ENCODE results near the gene ACIN1. TPM values are rescaled to one million over a fixed set of nuclear protein-coding genes. Genes with fewer than 3 reads are reported as not detected.

ACIN1 gene
- total and polyA plus RNA-seq, 2 of the 13 experiments (the other 11 are each of a cell fraction or from before 2014, with no cell fraction given): 165 to 183 TPM

DNA sequence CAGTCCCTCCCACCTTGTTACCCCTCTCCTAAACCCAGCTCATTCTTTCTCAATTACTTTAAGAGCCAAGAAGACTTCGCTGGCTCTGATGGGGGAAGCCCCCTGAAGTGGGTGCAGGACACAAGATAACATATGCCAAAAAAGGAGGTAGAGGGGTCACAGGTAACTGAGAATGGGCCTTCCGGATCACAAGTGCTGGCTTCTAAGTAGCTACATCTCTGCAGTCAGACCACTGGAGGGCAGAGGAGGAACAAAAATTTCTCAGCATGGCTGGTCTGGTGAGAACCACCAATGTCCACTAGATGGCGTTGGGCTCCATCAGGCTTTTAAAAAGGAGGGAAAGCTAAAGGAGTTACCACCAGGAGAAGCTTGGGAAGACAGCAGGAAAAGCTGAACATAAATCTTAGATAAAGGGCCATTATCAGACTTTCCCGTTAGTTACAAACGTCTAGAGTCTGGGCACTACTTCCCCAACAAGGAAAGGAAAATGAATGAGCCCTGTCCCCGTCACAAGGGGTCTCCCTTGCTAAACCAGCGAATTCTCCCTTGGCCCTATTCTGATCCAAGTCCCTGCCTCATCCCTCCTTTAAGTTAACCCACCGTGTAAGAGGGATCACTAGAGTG is 26.0 kb downstream of the ACIN1 start (continued):
- TF ChIP-seq SMARCE1 (IDR thresholded peaks at IDR 0.05; ENCODE audit: borderline replicate concordance) (no peak), ZFP36 (IDR thresholded peaks at IDR 0.05; ENCODE audit: borderline replicate concordance, low read depth, low read length, partially characterized antibody) (no peak), MEIS2 (CRISPR knock-in tag; IDR thresholded peaks at IDR 0.05) (peak; percentile 73), NBN (conservative IDR thresholded peaks at IDR 0.05) (no peak), SCMH1 (CRISPR knock-in tag; IDR thresholded peaks at IDR 0.05; ENCODE audit: borderline replicate concordance) (no peak), PITX1 (CRISPR knock-in tag; IDR thresholded peaks at IDR 0.05) (no peak; the same call in 1 of the 2 replicates), ERF (CRISPR knock-in tag; IDR thresholded peaks at IDR 0.05) (peak; percentile 80)
- TF ChIP-seq, protein P1, sequence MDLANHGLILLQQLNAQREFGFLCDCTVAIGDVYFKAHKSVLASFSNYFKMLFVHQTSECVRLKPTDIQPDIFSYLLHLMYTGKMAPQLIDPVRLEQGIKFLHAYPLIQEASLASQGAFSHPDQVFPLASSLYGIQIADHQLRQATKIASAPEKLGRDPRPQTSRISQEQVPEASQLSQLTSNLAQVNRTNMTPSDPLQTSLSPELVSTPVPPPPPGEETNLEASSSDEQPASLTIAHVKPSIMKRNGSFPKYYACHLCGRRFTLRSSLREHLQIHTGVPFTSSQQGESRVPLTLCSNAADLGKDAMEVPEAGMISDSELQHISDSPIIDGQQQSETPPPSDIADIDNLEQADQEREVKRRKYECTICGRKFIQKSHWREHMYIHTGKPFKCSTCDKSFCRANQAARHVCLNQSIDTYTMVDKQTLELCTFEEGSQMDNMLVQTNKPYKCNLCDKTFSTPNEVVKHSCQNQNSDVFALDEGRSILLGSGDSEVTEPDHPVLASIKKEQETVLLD (CRISPR knock-in tag; IDR thresholded peaks at IDR 0.05; ENCODE audit: low read depth): no peak
- TF ChIP-seq, protein P2, sequence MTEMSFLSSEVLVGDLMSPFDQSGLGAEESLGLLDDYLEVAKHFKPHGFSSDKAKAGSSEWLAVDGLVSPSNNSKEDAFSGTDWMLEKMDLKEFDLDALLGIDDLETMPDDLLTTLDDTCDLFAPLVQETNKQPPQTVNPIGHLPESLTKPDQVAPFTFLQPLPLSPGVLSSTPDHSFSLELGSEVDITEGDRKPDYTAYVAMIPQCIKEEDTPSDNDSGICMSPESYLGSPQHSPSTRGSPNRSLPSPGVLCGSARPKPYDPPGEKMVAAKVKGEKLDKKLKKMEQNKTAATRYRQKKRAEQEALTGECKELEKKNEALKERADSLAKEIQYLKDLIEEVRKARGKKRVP (CRISPR knock-in tag; IDR thresholded peaks at IDR 0.05): peak in 1 of 2 experiments; percentile 62; a peak in 1 of 4 replicates
- TF ChIP-seq, protein P3, sequence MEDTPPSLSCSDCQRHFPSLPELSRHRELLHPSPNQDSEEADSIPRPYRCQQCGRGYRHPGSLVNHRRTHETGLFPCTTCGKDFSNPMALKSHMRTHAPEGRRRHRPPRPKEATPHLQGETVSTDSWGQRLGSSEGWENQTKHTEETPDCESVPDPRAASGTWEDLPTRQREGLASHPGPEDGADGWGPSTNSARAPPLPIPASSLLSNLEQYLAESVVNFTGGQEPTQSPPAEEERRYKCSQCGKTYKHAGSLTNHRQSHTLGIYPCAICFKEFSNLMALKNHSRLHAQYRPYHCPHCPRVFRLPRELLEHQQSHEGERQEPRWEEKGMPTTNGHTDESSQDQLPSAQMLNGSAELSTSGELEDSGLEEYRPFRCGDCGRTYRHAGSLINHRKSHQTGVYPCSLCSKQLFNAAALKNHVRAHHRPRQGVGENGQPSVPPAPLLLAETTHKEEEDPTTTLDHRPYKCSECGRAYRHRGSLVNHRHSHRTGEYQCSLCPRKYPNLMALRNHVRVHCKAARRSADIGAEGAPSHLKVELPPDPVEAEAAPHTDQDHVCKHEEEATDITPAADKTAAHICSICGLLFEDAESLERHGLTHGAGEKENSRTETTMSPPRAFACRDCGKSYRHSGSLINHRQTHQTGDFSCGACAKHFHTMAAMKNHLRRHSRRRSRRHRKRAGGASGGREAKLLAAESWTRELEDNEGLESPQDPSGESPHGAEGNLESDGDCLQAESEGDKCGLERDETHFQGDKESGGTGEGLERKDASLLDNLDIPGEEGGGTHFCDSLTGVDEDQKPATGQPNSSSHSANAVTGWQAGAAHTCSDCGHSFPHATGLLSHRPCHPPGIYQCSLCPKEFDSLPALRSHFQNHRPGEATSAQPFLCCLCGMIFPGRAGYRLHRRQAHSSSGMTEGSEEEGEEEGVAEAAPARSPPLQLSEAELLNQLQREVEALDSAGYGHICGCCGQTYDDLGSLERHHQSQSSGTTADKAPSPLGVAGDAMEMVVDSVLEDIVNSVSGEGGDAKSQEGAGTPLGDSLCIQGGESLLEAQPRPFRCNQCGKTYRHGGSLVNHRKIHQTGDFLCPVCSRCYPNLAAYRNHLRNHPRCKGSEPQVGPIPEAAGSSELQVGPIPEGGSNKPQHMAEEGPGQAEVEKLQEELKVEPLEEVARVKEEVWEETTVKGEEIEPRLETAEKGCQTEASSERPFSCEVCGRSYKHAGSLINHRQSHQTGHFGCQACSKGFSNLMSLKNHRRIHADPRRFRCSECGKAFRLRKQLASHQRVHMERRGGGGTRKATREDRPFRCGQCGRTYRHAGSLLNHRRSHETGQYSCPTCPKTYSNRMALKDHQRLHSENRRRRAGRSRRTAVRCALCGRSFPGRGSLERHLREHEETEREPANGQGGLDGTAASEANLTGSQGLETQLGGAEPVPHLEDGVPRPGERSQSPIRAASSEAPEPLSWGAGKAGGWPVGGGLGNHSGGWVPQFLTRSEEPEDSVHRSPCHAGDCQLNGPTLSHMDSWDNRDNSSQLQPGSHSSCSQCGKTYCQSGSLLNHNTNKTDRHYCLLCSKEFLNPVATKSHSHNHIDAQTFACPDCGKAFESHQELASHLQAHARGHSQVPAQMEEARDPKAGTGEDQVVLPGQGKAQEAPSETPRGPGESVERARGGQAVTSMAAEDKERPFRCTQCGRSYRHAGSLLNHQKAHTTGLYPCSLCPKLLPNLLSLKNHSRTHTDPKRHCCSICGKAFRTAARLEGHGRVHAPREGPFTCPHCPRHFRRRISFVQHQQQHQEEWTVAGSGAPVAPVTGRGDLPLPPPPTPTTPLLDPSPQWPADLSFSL (CRISPR knock-in tag; IDR thresholded peaks at IDR 0.05): no peak
- TF ChIP-seq, protein P4, sequence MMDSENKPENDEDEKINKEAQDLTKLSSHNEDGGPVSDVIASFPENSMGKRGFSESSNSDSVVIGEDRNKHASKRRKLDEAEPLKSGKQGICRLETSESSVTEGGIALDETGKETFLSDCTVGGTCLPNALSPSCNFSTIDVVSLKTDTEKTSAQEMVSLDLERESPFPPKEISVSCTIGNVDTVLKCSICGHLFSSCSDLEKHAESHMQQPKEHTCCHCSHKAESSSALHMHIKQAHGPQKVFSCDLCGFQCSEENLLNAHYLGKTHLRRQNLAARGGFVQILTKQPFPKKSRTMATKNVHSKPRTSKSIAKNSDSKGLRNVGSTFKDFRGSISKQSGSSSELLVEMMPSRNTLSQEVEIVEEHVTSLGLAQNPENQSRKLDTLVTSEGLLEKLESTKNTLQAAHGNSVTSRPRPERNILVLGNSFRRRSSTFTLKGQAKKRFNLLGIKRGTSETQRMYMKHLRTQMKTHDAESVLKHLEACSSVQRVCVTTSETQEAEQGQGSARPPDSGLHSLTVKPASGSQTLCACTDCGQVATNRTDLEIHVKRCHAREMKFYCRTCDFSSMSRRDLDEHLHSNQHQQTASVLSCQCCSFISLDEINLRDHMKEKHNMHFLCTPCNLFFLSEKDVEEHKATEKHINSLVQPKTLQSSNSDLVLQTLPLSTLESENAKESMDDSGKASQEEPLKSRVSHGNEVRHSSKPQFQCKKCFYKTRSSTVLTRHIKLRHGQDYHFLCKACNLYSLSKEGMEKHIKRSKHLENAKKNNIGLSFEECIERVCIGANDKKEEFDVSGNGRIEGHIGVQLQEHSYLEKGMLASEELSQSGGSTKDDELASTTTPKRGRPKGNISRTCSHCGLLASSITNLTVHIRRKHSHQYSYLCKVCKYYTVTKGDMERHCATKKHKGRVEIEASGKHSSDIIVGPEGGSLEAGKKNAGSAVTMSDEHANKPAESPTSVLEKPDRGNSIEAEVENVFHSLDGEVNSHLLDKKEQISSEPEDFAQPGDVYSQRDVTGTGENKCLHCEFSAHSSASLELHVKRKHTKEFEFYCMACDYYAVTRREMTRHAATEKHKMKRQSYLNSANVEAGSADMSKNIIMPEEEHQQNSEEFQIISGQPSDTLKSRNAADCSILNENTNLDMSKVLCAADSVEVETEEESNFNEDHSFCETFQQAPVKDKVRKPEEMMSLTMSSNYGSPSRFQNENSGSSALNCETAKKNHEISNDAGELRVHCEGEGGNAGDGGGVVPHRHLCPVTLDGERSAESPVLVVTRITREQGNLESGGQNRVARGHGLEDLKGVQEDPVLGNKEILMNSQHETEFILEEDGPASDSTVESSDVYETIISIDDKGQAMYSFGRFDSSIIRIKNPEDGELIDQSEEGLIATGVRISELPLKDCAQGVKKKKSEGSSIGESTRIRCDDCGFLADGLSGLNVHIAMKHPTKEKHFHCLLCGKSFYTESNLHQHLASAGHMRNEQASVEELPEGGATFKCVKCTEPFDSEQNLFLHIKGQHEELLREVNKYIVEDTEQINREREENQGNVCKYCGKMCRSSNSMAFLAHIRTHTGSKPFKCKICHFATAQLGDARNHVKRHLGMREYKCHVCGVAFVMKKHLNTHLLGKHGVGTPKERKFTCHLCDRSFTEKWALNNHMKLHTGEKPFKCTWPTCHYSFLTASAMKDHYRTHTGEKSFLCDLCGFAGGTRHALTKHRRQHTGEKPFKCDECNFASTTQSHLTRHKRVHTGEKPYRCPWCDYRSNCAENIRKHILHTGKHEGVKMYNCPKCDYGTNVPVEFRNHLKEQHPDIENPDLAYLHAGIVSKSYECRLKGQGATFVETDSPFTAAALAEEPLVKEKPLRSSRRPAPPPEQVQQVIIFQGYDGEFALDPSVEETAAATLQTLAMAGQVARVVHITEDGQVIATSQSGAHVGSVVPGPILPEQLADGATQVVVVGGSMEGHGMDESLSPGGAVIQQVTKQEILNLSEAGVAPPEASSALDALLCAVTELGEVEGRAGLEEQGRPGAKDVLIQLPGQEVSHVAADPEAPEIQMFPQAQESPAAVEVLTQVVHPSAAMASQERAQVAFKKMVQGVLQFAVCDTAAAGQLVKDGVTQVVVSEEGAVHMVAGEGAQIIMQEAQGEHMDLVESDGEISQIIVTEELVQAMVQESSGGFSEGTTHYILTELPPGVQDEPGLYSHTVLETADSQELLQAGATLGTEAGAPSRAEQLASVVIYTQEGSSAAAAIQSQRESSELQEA (CRISPR knock-in tag; IDR thresholded peaks at IDR 0.05; ENCODE audit: not compliant biosample characterization): no peak

Measured in HepG2 (cell line).